Left lung (tissue), 10 donors: ENCODE measurements around the gene SMAP2. TPM values are rescaled to one million over a fixed set of nuclear protein-coding genes. Genes with fewer than 3 reads are reported as not detected.

ENCODE experiments used
- ATAC-seq: fragments of 200-7000 bp; cut with Tn5 transposase; one replicate; pipeline ENCODE4 v1.9.1; 2020; ENCODE audit warnings: moderate library complexity
- DNase-seq, 4 donors: peaks; one replicate each; pipeline ENCODE4 v3.0.0-alpha.2; 2013 to 2020
- H3K27ac ChIP-seq, 2 donors: fragments of 200-600 bp; sonication (generic) in 1 of 2; one replicate each; pipeline versions ENCODE4 v1.5.0 to v1.8.0; 2020 to 2021
- H3K27me3 ChIP-seq, 2 donors: fragments of 200-600 bp; sonication (generic) in 1 of 2; one replicate each; pipeline versions ENCODE4 v1.5.0 to v1.8.0; 2020 to 2021
- H3K36me3 ChIP-seq, 2 donors: fragments of 200-600 bp; sonication (generic) in 1 of 2; one replicate each; pipeline versions ENCODE4 v1.5.0 to v1.8.0; 2020 to 2021
- H3K4me1 ChIP-seq, 2 donors: fragments of 200-600 bp; one replicate each; pipeline ENCODE4 v1.8.0; 2021
- H3K4me3 ChIP-seq, 2 donors: fragments of 200-600 bp; sonication (generic) in 1 of 2; one replicate each; pipeline versions ENCODE4 v1.5.0 to v1.8.0; 2020 to 2021; ENCODE audit warnings: mild to moderate bottlenecking in 1 of 2
- H3K9me3 ChIP-seq, 2 donors: fragments of 200-600 bp; sonication (generic) in 1 of 2; one replicate each; pipeline versions ENCODE4 v1.5.0 to v1.8.0; 2020 to 2021
- intact Hi-C, 2 donors: fragments of 100-400 bp; cut with DNase I; formaldehyde crosslinking; loops; one replicate each; pipeline versions ENCODE4 v1.11.2 to v1.14.2; 2022
- polyA plus RNA-seq, 6 donors: library from polyadenylated mRNA; unstranded; fragments of 120-200 nt; gene quantifications; one replicate each; pipeline ENCODE4 v1.2.1, GENCODE V29; 2013; ENCODE audit not compliant: insufficient read length in 6 of 6
- total RNA-seq, 2 donors: library from RNA; stranded (reverse); fragmentation: NEBNext Ultra II Directional; extraction: Animal tissue kit (Norgen Biotek cat#: 25700); gene quantifications; one replicate each; pipeline ENCODE4 v1.2.1, GENCODE V29; 2021
- TF ChIP-seq, protein P1 (sequence below), 2 donors: fragments of 200-600 bp; sonication (generic) in 1 of 2; IDR thresholded peaks; one replicate each; pipeline versions ENCODE4 v1.5.0 to v1.8.0; 2021; ENCODE audit warnings: antibody characterized with exemption in 2 of 2
- donor health status: DM: no; HTN: yes; CAD: no.
- donor health status: DM: no; HTN: no; CAD: no.

The SMAP2 gene
- total and polyA plus RNA-seq, 8 donors = 22.1 to 77.3 (median 24.8) TPM

DNA sequence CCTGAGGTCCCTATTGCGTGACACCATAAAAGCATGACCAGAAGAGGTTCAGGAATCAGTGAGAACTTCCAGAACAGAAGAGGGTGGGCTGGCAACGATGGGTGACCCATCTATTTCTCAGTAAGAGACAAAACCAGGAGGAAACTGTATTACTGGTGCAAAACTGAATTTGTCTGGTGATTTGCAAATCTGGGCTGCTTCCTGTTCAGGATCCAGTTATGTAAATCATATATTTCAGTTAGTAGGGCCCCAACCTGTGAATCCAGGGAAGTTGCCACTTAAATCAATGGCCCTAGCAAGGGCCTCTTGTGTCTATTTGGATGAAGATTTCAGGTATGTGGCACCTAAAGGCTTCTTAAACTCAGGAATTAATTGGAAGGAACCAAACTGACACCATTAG, 23.1 kb upstream of the SMAP2 start:
- ATAC-seq (no peak), DNase-seq (no peak)
- Histone ChIP-seq H3K27ac (no peak overlapping the region), H3K4me1 (peaks cover 0 to 24% of the 10 kb centered on the region in 2 donors), H3K4me3 (no peak overlapping the region), H3K27me3 (no peaks in the 10 kb centered on the region), H3K36me3 (no peaks in the 10 kb centered on the region), H3K9me3 (no peaks in the 10 kb centered on the region)
- TF ChIP-seq, protein P1, sequence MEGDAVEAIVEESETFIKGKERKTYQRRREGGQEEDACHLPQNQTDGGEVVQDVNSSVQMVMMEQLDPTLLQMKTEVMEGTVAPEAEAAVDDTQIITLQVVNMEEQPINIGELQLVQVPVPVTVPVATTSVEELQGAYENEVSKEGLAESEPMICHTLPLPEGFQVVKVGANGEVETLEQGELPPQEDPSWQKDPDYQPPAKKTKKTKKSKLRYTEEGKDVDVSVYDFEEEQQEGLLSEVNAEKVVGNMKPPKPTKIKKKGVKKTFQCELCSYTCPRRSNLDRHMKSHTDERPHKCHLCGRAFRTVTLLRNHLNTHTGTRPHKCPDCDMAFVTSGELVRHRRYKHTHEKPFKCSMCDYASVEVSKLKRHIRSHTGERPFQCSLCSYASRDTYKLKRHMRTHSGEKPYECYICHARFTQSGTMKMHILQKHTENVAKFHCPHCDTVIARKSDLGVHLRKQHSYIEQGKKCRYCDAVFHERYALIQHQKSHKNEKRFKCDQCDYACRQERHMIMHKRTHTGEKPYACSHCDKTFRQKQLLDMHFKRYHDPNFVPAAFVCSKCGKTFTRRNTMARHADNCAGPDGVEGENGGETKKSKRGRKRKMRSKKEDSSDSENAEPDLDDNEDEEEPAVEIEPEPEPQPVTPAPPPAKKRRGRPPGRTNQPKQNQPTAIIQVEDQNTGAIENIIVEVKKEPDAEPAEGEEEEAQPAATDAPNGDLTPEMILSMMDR (IDR thresholded peaks at IDR 0.05) = no peak
- intact Hi-C loops = no loop called here

DNA sequence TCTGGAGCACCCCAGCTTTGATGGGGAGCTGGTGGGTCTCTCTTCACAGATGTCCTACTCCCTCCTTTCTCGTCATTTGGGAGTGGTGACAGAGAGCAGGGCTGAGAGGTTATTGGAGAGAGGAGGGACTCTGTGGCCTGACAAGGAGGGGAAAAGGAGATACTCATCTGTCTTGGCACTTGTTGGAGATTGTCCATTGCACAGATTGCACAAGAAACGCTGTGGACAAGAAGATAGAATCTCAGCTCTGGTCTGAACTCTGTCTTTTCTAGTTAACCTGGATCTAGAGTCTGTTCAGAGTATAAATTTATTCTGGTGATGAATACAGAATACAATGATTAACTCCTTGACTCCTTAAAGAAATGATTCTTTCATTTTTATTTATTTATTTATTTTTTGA, 22.4 kb upstream of the SMAP2 start:
- no peak for DNase-seq
- Histone ChIP-seq H3K27ac (peak overlapping the region in 1 of 2 donors; percentile 54), H3K4me3 (no peak overlapping the region), H3K9me3 (no peaks in the 10 kb centered on the region), H3K36me3 (no peaks in the 10 kb centered on the region), H3K27me3 (no peaks in the 10 kb centered on the region), H3K4me1 (peaks cover 0 to 24% of the 10 kb centered on the region in 2 donors)
- intact Hi-C loops = no loop called here
- ATAC-seq = no peak
- TF ChIP-seq, protein P1 (IDR thresholded peaks at IDR 0.05) = no peak

- DNase-seq = no peak
- no peaks in the 10 kb centered on the region for H3K36me3 ChIP-seq
- H3K4me1 ChIP-seq = peaks cover 0 to 24% of the 10 kb centered on the region in 2 donors
- H3K27ac ChIP-seq = peak overlapping the region in 1 of 2 donors; percentile 54
- H3K4me3 ChIP-seq = no peak overlapping the region
- H3K9me3 ChIP-seq = no peaks in the 10 kb centered on the region
- TF ChIP-seq, protein P1 (IDR thresholded peaks at IDR 0.05) = no peak
- ATAC-seq = peak; percentile 54
- no peaks in the 10 kb centered on the region for H3K27me3 ChIP-seq
- intact Hi-C loops = no loop called here
These were observed 21.4 kb upstream of the SMAP2 start for GRCh38 chr1:40352126-40352525.

GRCh38 chr1:40353082-40353481, 20.4 kb upstream of the SMAP2 start:
- DNase-seq (no peak), ATAC-seq (peak; percentile 36)
- no peaks in the 10 kb centered on the region for H3K36me3 ChIP-seq
- TF ChIP-seq, protein P1 (IDR thresholded peaks at IDR 0.05) = no peak
- no peak overlapping the region for H3K4me3 ChIP-seq
- H3K27ac ChIP-seq = peak overlapping the region in 1 of 2 donors; percentile 54
- peaks cover 0 to 8% of the 10 kb centered on the region in 2 donors for H3K9me3 ChIP-seq
- no peaks in the 10 kb centered on the region for H3K27me3 ChIP-seq
- peaks cover 0 to 24% of the 10 kb centered on the region in 2 donors for H3K4me1 ChIP-seq
- intact Hi-C loops = no loop called here

GRCh38 chr1:40357625-40358024, 15.9 kb upstream of the SMAP2 start:
- H3K4me3 ChIP-seq = no peak overlapping the region
- TF ChIP-seq, protein P1 (IDR thresholded peaks at IDR 0.05) = no peak
- no peaks in the 10 kb centered on the region for H3K27me3 ChIP-seq
- no peaks in the 10 kb centered on the region for H3K36me3 ChIP-seq
- no peak overlapping the region for H3K27ac ChIP-seq
- DNase-seq (no peak), ATAC-seq (no peak)
- intact Hi-C loops = no loop called here
- H3K4me1 ChIP-seq = peaks cover 0 to 30% of the 10 kb centered on the region in 2 donors
- peaks cover 0 to 10% of the 10 kb centered on the region in 2 donors for H3K9me3 ChIP-seq
